T-helper 17 cell (primary cell): ENCODE data around the gene TTC22. TPM values are rescaled to one million over a fixed set of nuclear protein-coding genes. Genes with fewer than 3 reads are reported as not detected.

ENCODE experiments used
- ATAC-seq: fragments of 150-1000 bp; cut with Tn5 transposase; 2 replicates; pipeline ENCODE4 v1.10.0; 2021; ENCODE audit warnings: mild to moderate bottlenecking, moderate library complexity
- DNase-seq, 3 donors: peaks; one replicate each; pipeline versions ENCODE4 v3.0.0 to v3.0.0-alpha.2; 2020 to 2021
- H3K9me3 ChIP-seq: one replicate; pipeline ENCODE4 v1.7.0; 2013; ENCODE audit warnings: low read length, mild to moderate bottlenecking; ENCODE audit not compliant: control insufficient read depth, poor library complexity, severe bottlenecking
- H3K27ac Mint-ChIP-seq: one replicate; pipeline ENCODE4 v1.8.0; 2022; ENCODE audit warnings: mild to moderate bottlenecking, moderate library complexity, mixed read lengths
- H3K27me3 Mint-ChIP-seq: one replicate; pipeline ENCODE4 v1.8.0; 2022; ENCODE audit warnings: mixed read lengths
- H3K36me3 Mint-ChIP-seq: one replicate; pipeline ENCODE4 v1.8.0; 2022; ENCODE audit warnings: low read depth, mixed read lengths
- H3K4me1 Mint-ChIP-seq: one replicate; pipeline ENCODE4 v1.8.0; 2022; ENCODE audit warnings: mild to moderate bottlenecking, mixed read lengths
- H3K4me3 Mint-ChIP-seq: one replicate; pipeline ENCODE4 v1.8.0; 2022; ENCODE audit warnings: mild to moderate bottlenecking, moderate library complexity, mixed read lengths
- total RNA-seq, 4 donors: library from RNA in 2 of 4; stranded (reverse) in 2 of 4; gene quantifications; one replicate each; pipeline ENCODE4 v1.2.3 and lab custom pipeline; 2022 to 2026

The TTC22 gene
- total RNA-seq, 2 donors from 2014 or later = 10.4 to 11.2 TPM

DNA sequence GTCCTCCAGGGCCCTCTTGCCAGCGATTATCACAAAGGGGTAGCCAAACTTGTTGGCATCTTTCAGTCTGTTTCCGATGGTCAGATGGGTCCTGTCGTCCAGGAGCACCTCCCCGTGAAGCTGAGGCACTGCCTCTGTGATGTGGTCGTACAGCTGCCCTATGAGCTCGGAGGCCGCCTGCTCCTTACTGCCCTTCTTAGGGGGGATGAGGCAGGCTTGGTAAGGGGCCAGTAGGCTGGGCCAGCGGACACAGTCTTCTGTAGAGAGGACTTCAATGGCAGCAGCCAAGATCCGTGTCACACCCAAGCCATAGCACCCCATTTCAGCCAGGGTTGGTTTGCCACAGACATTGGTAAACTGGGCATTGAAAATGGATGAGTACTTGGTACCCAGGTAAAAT is 43.3 kb downstream of the TTC22 start:
- H3K27me3 Mint-ChIP-seq = no peaks in the 10 kb centered on the region
- H3K36me3 Mint-ChIP-seq = peaks cover 2% of the 10 kb centered on the region
- DNase-seq (no peak), ATAC-seq (no peak)
- H3K4me3 Mint-ChIP-seq = no peak overlapping the region
- H3K9me3 ChIP-seq = no peaks in the 10 kb centered on the region
- H3K27ac Mint-ChIP-seq = no peak overlapping the region
- H3K4me1 Mint-ChIP-seq = peaks cover 2% of the 10 kb centered on the region

DNA sequence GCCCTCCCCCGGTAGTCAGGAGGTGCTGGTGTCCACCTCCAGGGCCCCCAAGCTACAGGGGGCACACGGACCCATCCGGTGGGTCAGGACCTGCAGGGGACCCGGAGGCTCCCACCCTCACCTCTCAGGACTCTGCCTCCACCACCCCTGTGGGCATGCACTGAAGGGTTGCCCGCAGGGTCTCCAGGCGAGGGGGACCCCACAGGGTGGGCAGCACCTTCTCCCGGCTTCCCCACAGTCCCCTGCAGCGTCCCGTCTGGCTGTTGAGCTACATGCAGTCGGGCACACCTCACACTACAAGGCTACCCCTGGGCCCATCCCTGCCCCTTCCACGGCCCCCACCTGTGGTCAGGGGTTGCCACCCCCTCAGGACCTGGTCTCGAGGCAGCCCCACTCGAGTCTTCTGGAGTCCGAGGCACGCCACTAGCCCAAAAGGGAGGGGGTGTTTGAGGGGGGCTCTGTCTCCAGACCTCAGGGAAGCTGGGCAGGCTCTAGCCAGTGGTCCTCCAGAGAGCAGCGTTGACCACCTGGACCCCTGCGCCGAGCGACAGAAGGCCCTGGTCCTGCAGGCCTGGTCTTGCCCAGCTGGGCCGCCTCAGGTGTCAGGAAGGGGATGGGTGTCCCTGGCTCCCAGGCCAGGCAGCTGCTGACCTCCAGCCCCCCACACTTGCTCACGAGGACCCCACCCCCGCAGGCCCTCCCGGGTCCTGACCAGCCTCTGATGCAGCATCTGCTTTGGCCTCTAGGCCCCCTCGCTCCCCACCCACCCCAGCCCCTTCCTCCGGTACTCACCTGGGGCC is 46.4 kb downstream of the TTC22 start:
- DNase-seq (no peak), ATAC-seq (no peak)
- no peak overlapping the region for H3K27ac Mint-ChIP-seq
- H3K27me3 Mint-ChIP-seq = no peaks in the 10 kb centered on the region
- no peak overlapping the region for H3K4me3 Mint-ChIP-seq
- no peaks in the 10 kb centered on the region for H3K36me3 Mint-ChIP-seq
- peaks cover 2% of the 10 kb centered on the region for H3K4me1 Mint-ChIP-seq
- H3K9me3 ChIP-seq = no peaks in the 10 kb centered on the region

DNA sequence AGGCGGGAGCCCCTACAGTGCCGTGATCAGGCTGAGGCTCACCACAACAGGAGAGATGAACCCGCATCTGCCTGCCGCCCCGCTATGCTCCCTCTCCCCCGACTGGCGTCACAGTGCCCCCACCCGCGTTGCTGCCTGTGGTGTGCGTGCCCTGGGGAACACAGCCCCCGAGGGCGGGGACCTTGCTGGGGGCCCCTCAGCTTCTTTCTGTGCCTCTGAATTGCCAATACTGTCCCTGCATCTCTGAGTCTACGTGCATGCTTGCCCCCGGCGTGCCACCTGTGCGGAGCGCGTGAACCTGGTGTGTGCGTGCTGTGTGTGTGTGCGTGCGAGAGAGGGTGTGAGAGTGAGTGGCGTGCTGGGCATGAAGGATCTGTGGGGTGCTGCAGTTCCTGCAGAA is 47.1 kb downstream of the TTC22 start:
- H3K27me3 Mint-ChIP-seq = no peaks in the 10 kb centered on the region
- no peak overlapping the region for H3K27ac Mint-ChIP-seq
- no peak for ATAC-seq
- peaks cover 2% of the 10 kb centered on the region for H3K4me1 Mint-ChIP-seq
- H3K4me3 Mint-ChIP-seq = no peak overlapping the region
- no peaks in the 10 kb centered on the region for H3K36me3 Mint-ChIP-seq
- no peaks in the 10 kb centered on the region for H3K9me3 ChIP-seq
- no peak for DNase-seq

DNA sequence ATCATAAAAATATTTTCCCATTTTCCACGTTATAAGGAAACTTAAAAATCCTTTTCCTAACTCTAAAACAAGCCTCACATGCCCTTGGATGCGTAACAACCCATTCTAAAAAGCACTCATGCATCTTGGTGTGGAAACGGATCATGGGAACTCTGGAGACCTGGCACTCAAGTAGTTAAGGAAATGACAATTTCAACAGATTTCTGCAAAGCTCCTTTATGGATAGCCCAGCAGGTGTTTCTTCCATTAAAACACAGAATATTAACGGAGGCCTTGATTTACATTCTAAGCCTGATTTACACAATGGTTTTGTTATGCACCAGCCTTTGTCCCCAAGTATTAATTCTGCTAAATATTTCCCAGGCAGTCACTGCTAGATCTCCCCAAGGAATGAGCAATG is 49.7 kb downstream of the TTC22 start:
- H3K9me3 ChIP-seq = no peaks in the 10 kb centered on the region
- Mint-ChIP-seq H3K27me3 (no peaks in the 10 kb centered on the region), H3K4me3 (no peak overlapping the region), H3K36me3 (no peaks in the 10 kb centered on the region), H3K27ac (no peak overlapping the region), H3K4me1 (peaks cover 2% of the 10 kb centered on the region)
- DNase-seq (no peak), ATAC-seq (no peak)

DNA sequence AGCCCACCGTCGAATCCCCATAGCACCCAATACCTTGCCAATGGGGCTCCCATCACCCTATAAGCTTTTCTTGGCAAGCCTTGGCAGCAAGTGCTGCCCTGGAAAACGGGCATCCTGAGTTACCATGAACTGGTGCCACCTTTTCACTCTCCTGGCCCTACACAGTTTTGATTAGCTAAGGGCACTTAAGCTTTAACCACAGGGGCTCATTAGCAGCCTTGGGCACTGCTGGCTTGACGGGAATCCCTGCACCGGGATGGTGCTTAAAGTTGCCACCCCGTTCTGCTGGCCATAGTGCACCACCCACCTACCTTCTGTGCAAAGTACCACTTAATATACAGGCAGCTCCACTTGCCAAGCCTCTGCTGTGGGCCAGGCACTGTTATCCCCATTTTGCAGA is 50.5 kb downstream of the TTC22 start:
- Mint-ChIP-seq H3K36me3 (no peaks in the 10 kb centered on the region), H3K27me3 (no peaks in the 10 kb centered on the region), H3K27ac (no peak overlapping the region), H3K4me1 (no peaks in the 10 kb centered on the region), H3K4me3 (no peak overlapping the region)
- no peak for DNase-seq
- no peak for ATAC-seq
- H3K9me3 ChIP-seq = no peaks in the 10 kb centered on the region

DNA sequence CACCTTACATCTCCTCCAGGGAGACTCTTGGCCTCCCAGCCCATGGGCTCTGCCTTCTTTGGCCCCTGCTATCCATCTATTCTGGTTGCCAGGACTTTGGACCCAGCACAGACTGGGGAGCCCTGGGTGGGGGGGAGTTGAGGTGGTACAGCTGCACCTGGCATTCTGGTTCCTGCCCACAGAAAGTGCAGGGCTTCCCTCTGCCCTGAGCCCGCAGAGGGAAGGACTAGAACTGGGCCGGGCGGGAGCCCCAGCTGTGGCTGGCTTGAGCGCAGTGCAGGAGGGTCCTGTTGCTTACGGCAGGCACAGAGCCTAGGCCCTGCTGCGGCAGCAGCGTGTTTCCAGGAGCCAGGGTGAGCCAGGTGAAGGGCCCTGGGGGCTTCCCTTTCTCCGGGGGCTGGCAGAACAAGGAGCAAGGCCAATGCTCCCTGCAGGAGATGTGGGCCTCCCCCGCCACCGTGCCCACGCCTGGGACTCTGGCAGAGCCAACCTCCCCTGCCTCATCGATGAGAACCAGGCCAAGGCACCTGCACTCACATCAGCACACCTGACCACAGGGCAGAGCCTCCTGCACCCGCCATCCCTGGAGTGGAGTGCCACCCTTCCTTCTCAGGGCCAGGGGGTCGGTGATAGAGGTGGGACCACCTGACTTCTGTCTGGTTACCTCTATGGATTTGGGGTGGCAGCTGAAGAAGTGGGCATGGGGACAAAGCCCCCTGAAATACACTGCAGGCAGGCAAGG is 52.9 kb downstream of the TTC22 start:
- Mint-ChIP-seq H3K27me3 (no peaks in the 10 kb centered on the region), H3K4me1 (no peaks in the 10 kb centered on the region), H3K36me3 (peaks cover 2% of the 10 kb centered on the region), H3K4me3 (no peak overlapping the region), H3K27ac (no peak overlapping the region)
- ATAC-seq (no peak), DNase-seq (no peak)
- H3K9me3 ChIP-seq = no peaks in the 10 kb centered on the region

DNA sequence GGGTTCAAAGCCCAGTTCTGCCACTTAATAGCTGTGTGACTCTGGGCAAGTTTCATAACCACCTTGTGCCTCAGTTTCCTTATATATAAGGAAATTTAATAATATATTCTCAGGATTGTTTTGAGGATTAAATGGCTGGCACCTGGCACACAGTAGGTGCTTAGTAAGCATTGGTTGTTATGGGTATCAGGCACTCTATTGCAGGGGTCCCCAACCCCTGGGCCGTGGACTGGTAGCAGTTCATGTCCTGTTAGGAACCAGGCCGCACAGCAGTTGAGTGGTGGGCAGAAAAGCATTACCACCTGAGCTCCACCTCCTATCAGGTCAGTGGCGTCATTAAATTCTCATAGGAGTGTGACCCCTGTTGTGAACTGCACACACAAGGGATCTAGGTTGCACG is 55.3 kb downstream of the TTC22 start:
- DNase-seq (no peak), ATAC-seq (no peak)
- Mint-ChIP-seq H3K4me1 (no peaks in the 10 kb centered on the region), H3K36me3 (peaks cover 6% of the 10 kb centered on the region), H3K4me3 (no peak overlapping the region), H3K27me3 (no peaks in the 10 kb centered on the region), H3K27ac (no peak overlapping the region)
- no peaks in the 10 kb centered on the region for H3K9me3 ChIP-seq

DNA sequence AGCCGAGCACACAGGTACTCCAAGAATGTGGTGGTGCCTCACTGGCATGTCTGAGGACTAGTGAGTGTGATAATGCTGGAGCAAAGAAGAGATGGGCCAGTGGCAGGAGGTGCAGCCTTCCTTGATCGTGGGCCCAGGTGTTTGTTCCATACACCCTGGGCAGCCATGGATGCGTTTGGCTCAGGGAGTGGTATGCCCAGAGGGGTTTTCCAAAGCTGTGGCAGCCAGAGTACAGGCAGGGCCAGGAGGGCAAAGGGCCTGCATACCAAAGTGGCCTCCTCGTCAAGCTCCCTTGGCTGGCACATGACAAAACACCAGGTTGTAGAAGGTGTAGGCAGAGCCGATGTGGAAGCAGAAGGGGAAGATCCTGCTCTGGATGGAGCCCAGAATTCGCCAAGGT is 55.8 kb downstream of the TTC22 start:
- no peaks in the 10 kb centered on the region for H3K9me3 ChIP-seq
- no peak overlapping the region for H3K4me3 Mint-ChIP-seq
- peaks cover under 1% of the 10 kb centered on the region for H3K4me1 Mint-ChIP-seq
- H3K36me3 Mint-ChIP-seq = peaks cover 6% of the 10 kb centered on the region
- no peaks in the 10 kb centered on the region for H3K27me3 Mint-ChIP-seq
- H3K27ac Mint-ChIP-seq = no peak overlapping the region
- no peak for DNase-seq
- no peak for ATAC-seq

DNA sequence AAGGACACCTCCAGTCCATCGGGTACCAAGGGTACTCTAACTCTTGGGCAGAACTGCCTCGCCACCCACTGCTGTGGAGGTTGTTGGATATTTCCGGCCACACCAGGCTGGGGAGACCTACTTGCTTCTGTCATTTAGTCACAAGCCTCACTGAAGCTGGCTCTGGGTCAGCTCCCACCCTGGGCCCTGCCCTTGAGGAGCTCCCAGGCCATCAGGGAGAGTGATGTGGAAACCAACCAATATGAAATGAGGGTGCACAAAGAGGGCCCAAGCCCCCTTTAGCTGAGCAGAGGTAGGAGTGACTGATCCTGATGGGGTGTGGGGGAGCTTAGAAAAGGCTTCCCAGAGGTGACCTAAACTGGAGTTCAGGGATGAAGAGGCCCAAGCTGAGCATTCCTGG is 56.4 kb downstream of the TTC22 start:
- DNase-seq (no peak), ATAC-seq (no peak)
- H3K27me3 Mint-ChIP-seq = no peaks in the 10 kb centered on the region
- peaks cover 4% of the 10 kb centered on the region for H3K4me1 Mint-ChIP-seq
- no peaks in the 10 kb centered on the region for H3K9me3 ChIP-seq
- peaks cover 6% of the 10 kb centered on the region for H3K36me3 Mint-ChIP-seq
- no peak overlapping the region for H3K27ac Mint-ChIP-seq
- no peak overlapping the region for H3K4me3 Mint-ChIP-seq

DNA sequence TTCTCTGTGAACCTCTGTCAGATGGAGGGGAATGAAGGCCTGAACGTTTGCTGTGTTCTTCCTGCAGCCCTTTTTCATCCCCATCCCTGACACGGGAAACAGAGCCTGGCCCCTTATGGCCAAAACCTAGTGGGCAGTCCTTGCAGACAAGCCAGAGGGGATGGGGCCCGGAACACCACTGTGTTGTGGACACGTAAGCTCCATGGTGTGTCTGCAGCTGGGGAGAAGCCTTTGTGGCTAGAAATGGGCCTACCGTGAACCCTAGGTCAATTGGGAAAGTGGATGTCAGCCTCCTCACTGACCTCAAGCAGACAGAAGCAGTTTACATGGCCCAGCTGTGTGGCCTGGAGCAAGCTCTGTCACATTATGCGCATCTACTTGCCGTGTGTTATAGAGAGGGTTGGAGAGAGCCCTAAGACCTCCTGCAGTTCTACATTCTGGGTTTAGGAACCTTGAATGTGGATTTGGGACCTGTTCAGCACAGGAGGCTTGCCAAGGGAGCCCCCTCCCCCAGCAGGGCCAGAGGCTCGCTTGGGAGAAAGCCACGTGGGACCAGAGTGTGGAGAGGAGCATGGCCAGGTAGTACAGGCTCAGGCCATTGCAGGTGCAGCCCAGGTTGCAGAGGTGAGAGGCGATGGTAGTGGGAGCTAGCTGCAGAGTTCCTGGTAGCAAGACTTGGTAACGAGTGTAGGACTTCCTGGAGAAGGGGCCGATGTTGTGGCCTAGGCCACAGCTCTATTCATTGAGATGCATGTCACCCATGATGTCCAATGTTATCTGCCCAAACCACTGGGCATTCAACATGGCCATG is 57.5 kb downstream of the TTC22 start:
- H3K27ac Mint-ChIP-seq = no peak overlapping the region
- H3K4me1 Mint-ChIP-seq = peaks cover 4% of the 10 kb centered on the region
- H3K27me3 Mint-ChIP-seq = no peaks in the 10 kb centered on the region
- no peak for ATAC-seq
- no peak for DNase-seq
- H3K9me3 ChIP-seq = no peaks in the 10 kb centered on the region
- no peak overlapping the region for H3K4me3 Mint-ChIP-seq
- peaks cover 6% of the 10 kb centered on the region for H3K36me3 Mint-ChIP-seq

DNA sequence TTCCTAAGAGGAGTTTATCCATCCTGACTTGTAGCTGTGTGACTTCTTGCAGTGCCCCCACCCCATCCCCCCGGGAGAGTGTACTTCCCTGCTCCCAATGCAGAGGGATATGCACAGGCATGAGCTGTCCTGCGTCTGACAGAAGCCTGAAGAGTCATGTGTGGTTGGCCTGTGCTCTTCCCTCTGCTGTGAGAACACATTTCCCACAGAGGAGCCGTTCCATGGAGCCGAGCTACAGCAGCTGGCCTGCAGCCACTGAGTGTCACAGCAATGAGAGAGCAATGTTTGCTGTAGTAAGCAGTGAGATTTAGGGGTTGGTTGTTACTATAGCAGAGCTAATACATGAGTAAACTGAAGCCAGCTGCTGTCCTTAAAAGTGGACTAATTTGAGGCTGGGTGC is 58.8 kb downstream of the TTC22 start:
- ATAC-seq = no peak
- no peaks in the 10 kb centered on the region for H3K9me3 ChIP-seq
- peaks cover 4% of the 10 kb centered on the region for H3K4me1 Mint-ChIP-seq
- no peak overlapping the region for H3K4me3 Mint-ChIP-seq
- DNase-seq = no peak
- H3K27me3 Mint-ChIP-seq = no peaks in the 10 kb centered on the region
- H3K36me3 Mint-ChIP-seq = peaks cover 8% of the 10 kb centered on the region
- H3K27ac Mint-ChIP-seq = peak overlapping the region; percentile 49

DNA sequence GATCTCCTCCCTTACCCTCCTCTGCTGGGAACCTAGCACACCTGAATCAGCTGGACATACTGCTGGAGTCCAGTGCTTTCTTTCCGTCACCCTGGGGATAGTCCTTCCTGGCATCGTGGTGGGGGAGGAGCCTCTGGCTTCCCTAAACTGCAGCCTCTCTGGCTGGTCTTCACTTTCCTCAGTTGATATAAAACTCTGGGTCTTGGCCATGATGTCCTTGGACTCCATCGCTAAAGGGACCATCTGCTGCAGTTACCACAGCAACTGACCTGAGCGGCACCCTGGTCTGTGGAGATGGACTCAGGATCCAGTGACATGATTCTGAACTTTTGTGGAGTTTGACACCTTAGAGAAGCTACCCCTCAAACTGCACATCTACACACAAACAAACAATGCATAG is 59.6 kb downstream of the TTC22 start:
- no peaks in the 10 kb centered on the region for H3K27me3 Mint-ChIP-seq
- no peak for ATAC-seq
- H3K4me3 Mint-ChIP-seq = no peak overlapping the region
- H3K36me3 Mint-ChIP-seq = peaks cover 15% of the 10 kb centered on the region
- no peak for DNase-seq
- no peaks in the 10 kb centered on the region for H3K9me3 ChIP-seq
- no peak overlapping the region for H3K27ac Mint-ChIP-seq
- peaks cover 8% of the 10 kb centered on the region for H3K4me1 Mint-ChIP-seq

DNA sequence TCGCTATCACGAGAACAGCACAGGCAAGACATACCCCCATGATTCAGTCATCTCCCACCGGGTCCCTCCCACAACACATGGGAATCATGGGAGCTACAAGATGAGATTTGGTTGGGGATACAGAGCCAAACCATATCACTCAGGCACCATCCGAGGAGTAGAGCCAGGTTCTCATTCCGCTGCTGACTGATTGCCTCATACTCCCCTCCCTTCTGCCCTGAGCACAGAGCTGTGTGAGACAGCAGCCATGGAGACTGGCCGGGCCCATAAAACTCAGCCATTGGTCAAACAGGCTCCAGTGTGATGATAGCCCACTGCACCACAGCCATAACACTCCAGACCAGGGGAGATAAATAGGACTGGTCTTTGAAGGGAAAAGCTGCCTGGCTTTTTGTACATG is 62.9 kb downstream of the TTC22 start:
- no peaks in the 10 kb centered on the region for H3K9me3 ChIP-seq
- H3K27ac Mint-ChIP-seq = no peak overlapping the region
- H3K4me3 Mint-ChIP-seq = no peak overlapping the region
- ATAC-seq (no peak), DNase-seq (no peak)
- peaks cover 13% of the 10 kb centered on the region for H3K4me1 Mint-ChIP-seq
- peaks cover 16% of the 10 kb centered on the region for H3K36me3 Mint-ChIP-seq
- no peaks in the 10 kb centered on the region for H3K27me3 Mint-ChIP-seq
